ENCODE results near the gene MARCHF10.

The MARCHF10 gene

DNA sequence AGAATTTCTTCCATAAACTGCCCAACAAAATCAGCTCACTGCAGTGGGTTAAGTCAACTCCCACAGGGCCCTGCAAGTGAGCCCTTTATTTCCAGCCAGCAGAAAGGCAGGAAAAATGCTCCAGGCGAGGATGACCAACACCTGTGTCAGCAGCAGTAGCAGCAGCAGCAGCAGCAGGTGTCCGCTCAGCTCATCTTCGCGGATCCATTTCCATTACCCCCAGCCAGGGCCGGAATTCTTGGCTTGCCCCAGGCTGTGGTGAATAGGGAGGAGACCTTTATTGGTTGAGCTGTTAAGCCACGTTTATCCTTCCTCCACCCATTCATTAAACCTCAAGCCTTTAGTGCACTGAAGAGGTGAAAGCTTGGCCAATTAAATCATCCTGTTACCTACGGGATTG is 46.2 kb downstream of the MARCHF10 start:
- DNase-seq (ENCODE audit: low read depth, low spot score): no peak

DNA sequence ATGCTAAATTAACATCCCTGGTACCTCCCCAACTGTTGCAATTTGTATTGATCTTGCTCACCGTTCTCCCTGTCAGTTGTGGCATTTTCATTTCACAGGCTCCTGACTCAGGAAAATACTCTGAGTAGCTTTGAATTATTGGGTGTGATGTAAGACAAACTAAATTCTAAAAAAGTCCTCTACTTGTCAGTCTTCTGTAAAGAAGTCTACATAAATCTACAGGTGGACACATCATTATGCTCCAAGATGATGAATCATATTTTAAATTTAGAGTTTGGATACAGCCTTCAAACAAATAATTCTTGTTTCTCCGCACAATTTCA is 47.2 kb downstream of the MARCHF10 start:
- DNase-seq (ENCODE audit: low read depth, low spot score): no peak
- H3K4me3 ChIP-seq (ENCODE audit: low read length): no peak overlapping the region

More for the DNA sequence above, 46.2 kb downstream of the MARCHF10 start:
- no peak overlapping the region for H3K4me3 ChIP-seq (ENCODE audit: low read length)

DNA sequence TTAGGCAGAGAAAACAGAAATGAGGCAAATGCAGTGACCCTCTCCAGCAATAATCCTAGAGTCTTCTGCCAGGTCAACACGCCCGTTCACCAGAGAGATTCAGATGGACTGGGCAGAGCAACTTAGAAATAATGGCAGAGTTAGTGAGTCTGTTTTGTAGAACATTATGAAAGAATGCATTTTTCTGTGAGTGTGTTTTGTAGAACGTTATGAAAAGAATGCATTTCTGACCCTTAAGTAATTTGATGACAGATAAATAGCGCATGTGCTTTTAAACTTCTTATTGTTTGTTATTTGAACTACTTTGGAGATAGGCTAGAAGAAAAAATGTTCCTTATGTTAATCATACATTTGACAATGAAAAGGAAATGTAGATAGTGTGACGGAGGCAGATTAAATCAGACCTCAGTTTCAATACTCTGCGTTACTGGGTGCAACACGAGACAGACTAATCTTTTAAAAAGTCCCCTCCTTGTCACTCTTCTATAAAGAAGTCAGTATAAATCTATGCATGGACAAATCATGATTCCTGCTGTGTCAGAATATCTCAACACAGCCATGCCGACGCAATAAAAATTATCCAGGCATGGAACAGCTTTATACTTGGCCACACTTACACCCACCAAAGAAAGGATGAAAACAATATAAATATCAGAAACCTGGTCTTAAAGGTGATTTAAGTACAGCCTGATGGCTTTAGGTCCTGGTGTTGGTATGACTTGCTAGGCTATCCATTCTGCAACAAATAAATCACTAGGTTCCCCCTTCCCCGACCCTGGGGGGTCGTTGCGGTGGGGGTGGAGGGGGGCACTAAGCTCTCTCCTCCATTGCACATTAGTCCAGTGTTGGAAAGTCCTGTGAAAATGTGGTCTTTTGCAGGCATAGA is 47.8 kb downstream of the MARCHF10 start:
- DNase-seq (ENCODE audit: low read depth, low spot score): no peak
- no peak overlapping the region for H3K4me3 ChIP-seq (ENCODE audit: low read length)

DNA sequence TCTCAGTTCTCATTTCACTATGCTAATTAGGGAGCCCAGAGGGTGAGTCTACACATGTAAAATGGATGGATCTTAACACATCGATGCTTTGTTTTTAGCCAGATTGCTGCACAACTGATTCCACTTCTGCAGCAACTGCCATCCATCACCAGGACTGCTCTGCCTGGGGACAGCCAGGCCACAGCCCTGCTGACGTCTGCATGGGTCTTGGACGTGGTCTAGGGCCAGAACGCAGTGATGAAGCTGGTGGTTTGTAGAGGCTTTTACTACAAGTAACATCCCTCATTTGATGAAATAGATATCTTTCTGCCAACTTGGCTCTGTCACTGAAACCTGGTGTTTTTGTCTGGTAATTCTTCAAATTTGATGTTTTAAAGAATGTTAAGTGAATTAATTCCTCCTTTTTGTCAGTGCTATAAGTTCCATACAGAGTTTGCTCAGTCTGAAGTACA is 50.6 kb downstream of the MARCHF10 start:
- no peak for DNase-seq (ENCODE audit: low read depth, low spot score)
- H3K4me3 ChIP-seq (ENCODE audit: low read length): no peak overlapping the region

DNA sequence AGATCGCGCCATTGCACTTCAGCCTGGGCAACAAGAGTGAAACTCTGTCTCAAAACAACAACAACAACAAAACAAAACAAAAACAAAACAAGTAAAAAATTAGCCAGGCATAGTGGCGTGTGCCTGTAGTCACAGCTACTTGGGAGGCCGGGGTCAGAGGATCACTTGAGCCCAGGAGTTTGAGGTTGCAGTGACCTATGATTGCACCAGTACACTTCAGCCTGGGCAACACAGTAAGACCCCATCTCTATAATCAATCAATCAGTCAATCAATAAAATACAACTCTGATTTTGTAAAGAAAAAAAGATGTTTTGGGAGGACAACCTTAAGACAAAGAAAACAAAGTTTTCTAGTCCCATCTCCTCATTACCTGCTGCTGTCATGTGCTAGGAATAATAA is 51.9 kb downstream of the MARCHF10 start:
- no peak overlapping the region for H3K4me3 ChIP-seq (ENCODE audit: low read length)
- no peak for DNase-seq (ENCODE audit: low read depth, low spot score)

DNA sequence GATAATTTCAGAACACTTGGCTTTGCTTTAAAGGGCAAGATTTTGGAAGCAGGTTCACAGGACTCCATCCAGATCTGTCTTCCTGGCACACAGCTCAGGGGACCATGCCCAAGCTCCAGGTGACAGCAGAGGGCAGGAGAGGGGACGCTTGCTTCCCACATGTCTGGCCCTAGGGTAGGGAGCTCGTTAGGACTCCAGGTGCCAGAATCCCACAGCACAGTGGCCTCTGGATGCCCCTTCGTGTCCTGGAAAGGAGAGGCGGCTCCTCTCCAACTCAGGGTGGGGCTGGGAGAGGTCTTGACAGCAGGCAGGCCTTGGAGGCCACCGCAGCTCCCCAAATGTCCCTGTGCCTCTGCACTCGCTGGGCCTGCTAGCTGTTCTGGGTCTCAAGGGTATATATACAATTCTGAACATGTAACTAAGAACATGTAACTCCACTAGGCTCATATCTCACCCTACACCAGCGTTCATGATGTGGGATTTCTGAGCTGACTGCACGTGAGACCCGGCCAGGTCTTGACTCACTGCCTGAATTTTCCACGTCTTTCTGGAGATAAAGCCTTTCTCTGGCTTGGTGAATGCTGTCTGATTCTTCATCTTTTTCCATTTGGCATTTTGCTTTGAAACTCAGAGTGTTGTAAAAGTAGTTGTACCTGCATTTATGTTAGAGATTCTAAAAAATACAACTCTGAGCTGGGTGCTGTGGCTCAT is 52.8 kb downstream of the MARCHF10 start:
- no peak for DNase-seq (ENCODE audit: low read depth, low spot score)
- no peak overlapping the region for H3K4me3 ChIP-seq (ENCODE audit: low read length)

DNA sequence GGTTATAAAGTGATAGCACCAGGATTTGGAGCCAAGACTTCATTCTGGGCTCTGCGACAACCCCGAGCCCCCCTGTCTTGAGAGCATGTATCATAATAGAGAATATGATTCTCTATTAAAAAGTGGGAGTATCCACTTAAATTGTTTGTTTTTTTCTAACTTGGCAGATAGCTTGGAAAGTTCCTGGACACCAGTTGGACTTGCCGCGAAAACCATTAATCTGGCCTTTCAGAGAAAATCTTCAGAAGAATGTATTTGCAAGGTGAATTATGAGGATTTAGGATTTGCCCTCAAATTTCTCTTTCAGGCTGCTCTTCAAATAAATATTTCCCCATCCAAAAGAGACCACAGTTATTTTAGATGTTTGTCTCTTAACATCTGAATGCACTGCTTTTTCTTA is 53.5 kb downstream of the MARCHF10 start:
- no peak overlapping the region for H3K4me3 ChIP-seq (ENCODE audit: low read length)
- no peak for DNase-seq (ENCODE audit: low read depth, low spot score)

DNA sequence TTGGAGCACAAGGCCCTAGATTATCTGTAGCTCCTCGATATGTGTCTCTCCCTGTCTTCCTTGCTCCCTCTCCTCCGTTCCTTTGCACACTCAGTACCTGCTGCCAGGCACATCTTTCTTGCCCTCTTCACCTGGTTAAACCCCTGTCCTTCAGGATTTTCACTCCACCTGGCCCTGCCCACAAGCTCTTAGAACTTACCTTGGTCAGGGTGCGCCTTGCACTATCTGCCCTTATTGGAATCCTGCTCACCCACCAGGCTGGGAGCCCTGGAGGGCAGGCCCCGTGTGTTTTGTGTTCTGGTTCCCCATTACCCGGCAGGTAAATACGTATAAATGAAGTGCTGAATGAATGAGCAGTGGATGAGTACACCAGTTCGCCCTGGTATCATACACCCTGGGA is 54.6 kb downstream of the MARCHF10 start:
- DNase-seq (ENCODE audit: low read depth, low spot score): no peak
- no peak overlapping the region for H3K4me3 ChIP-seq (ENCODE audit: low read length)

DNA sequence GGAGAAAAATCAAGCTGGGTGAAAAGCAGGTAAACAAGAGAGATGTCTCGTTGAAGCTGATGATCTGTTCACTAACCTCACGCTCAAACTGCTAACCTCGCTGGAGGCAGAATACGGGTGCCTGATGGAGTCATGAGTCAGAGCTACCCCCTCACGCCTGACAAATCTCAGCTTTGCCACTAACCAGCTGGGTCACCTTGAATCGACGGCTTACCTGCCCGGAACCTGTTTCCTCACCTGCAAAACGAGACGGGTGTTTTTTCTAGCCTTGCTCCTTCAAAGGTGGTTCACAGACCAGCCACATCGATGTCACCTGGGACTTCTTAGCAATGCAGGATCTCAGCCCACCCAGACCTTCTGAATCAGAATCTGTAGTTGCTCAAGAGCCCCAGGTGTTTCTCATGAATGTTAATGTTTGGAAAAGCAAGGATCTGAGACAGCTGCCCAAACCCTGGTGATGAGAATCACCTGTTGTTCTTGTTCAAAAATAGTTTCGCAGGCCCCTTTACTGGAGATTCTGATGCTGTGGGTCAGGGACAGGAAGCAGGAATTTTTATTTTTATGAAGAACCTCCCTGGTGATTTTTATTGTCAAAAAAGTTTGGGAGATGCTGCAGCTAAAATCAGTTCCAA is 56.9 kb downstream of the MARCHF10 start:
- no peak overlapping the region for H3K4me3 ChIP-seq (ENCODE audit: low read length)
- DNase-seq (ENCODE audit: low read depth, low spot score): no peak

DNA sequence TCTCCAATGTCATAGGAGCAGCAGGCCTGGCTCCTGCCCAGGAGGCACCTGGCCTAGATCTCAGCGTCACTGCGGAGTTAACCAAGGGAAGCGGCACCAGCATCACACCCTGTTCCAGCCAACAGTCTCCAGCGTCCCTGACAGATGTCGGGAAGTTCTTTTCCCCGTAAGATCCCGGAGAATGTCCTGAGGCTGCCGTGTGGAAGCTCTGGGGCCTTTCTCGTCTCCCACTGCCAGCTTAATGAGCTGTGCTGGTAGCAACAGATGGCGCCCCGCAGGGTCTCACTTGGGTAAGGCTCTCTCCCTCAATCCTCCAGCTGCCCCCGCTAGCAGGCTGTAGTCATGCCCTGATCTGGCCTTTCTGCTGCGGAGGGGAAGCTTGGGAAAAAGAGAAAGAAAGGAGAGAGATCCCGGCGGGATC is 57.5 kb downstream of the MARCHF10 start:
- H3K4me3 ChIP-seq (ENCODE audit: low read length): no peak overlapping the region
- no peak for DNase-seq (ENCODE audit: low read depth, low spot score)

DNA sequence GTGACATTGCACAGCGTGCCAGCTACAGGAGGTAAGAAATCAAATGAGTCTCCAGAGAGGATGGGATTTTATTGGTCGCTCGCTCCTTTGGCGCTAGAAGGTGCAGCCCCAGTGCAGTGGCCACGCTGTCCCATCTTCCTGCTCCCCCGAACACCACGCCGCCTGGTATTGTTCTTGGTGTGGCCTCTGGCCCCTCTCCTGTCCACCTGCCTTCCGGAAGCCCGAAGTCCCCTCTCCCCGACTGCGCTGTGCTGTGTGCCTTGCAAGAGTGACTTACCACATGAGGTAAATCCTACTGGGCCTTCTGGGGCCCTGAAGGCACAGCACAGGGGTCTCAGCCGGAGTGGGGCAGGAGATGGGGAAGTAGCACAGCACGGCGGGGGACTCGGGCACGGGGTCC is 58.2 kb downstream of the MARCHF10 start:
- no peak for DNase-seq (ENCODE audit: low read depth, low spot score)
- H3K4me3 ChIP-seq (ENCODE audit: low read length): no peak overlapping the region

DNA sequence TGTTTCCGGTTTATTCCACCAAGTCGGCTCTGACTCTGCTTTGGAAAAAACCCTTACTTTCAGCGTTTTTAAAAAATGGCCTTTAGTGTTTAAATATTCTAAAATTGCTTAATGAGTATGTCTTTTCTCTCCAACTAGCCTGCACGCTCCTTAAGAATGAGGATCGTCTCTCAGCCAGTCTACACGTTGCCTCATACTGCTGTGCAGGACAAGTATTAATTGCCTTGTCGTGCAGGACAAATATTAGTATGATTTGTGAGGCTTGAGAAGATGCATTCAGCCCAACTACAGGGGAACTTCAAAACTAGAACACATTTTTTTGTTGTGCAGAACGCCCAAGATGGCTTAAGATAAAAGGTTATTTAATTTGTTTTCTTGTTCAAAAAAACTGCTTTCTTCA is 61.2 kb downstream of the MARCHF10 start:
- H3K4me3 ChIP-seq (ENCODE audit: low read length): no peak overlapping the region
- no peak for DNase-seq (ENCODE audit: low read depth, low spot score)

DNA sequence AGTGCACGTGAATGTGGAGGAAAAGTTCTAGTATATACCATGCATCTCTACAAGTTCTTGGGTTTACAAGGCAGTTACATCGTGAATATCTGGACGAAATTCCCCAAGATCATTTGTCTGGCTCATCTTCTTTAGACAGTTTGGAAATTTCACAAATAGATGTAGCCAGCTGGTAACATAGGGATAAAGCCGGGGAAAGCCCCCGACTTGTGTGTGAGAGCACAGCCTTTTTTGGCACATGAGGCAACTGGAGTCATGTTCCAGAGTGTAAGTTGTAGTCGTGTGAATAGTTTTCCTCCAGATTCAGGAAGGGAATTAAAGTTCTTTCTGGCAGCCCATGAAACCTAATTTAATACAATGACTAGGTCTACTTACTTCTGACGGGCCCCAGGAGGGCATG is 62.3 kb downstream of the MARCHF10 start:
- H3K4me3 ChIP-seq (ENCODE audit: low read length): no peak overlapping the region
- DNase-seq (ENCODE audit: low read depth, low spot score): no peak

DNA sequence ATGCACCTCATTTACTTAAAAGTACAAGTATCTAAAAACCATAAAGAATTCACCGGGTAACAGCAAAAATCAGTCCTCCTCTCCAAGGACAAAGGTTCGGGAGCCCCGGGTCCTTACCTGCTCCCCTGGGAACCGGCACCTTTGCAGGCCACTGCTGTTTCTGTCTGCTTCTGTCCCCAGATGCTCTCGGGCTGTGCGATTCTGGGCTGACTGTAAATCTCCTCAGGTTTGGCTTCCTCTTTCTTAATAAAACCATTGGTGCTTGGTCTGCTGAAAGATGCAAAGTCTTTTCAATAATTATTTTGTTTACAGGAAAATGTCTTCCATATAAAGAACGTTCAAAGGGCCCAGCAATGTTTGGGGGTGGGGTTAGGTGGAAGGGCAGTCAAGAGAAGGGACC is 63.9 kb downstream of the MARCHF10 start:
- no peak overlapping the region for H3K4me3 ChIP-seq (ENCODE audit: low read length)
- no peak for DNase-seq (ENCODE audit: low read depth, low spot score)

DNA sequence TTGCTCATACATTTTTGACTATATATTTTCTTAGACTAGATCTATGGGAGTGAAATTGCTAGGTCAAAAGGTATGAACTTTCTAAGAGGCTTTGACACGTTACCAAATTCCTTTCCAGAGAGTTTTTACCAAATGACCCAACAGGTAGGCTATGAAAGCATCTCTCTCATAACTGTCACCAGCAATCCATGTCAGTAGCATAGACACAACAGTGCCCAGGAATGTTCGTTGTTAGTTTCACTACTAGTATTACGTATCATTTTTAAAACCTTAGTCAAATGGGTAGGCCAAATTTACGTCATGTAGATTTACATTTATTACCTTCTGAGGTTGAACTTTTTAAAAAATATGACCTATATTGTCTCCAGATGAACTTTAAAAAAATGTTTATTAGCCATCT is 66.8 kb downstream of the MARCHF10 start:
- no peak overlapping the region for H3K4me3 ChIP-seq (ENCODE audit: low read length)
- no peak for DNase-seq (ENCODE audit: low read depth, low spot score)

DNA sequence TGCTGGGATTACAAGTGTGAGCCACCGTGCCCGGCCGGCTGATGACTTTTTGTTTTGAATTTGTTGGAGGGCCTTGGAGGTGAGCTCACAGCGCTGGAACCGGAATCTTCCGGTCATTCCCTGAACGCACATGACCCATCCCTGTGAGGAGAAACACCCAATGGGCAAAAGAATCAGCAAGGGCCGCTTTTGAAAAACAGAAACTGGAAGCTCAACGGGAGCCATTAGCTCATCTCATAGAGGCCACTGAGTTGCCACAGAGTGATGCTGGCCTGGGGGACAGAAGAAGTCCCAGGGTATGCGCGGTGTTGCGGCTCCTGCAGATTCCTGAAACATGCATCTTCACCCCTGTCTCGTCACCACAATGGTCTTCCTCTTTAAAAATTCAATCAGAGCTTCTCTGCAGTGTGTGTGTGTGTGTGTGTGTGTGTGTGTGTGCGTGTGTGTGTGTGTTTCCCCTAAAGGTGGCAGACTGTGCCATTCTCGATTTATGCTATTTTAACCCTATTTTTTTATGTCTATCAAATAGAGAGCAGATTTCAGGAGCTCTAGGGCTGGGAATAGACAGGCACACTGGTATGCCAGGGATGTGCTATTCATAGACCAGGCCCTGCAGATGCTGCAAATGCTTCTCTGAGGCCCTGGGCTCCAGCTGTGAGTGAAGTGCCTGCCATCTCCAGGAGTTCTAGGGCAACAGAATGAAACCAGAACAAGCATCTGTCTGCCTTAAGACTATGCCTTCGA is 68.3 kb downstream of the MARCHF10 start:
- H3K4me3 ChIP-seq (ENCODE audit: low read length): no peak overlapping the region
- no peak for DNase-seq (ENCODE audit: low read depth, low spot score)

DNA sequence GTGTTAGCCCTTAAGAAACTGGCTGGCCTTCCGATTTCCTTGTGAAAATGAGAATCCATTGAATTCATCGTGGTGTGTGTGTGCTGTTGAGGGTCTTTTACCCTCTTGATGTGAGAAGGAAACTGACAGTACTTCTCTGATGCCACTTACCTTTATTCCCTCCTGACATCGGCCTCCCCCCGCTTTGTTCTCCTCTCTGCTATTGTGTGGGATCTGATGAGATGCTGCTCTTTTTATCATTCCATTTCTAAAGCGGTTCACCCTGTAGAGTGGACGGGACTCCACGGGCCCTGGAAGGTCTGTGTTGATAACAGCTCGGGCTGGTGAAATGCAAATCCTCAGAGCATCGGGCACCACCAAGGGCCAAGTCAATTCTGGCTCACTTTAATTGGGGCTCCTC is 69.8 kb downstream of the MARCHF10 start:
- DNase-seq (ENCODE audit: low read depth, low spot score): no peak
- no peak overlapping the region for H3K4me3 ChIP-seq (ENCODE audit: low read length)

DNA sequence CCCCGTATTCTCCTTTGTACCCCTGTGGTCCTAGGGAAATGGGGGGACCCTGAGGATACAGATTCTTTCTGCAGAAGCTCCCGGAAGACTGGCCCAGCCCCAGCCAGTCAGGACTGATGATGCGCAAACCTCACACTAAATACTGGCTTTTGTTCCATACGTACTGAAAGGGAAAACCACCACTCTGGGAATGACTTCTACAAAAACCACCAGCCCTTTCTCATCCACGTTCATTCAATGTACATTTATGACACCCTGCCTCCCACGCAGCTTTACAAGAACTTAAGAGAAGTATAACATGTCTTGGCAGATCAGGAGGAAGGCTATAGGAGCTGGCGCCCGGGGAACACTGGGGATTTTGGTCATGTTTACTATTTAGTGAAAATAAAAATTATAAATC is 70.6 kb downstream of the MARCHF10 start:
- H3K4me3 ChIP-seq (ENCODE audit: low read length): no peak overlapping the region
- DNase-seq (ENCODE audit: low read depth, low spot score): no peak

DNA sequence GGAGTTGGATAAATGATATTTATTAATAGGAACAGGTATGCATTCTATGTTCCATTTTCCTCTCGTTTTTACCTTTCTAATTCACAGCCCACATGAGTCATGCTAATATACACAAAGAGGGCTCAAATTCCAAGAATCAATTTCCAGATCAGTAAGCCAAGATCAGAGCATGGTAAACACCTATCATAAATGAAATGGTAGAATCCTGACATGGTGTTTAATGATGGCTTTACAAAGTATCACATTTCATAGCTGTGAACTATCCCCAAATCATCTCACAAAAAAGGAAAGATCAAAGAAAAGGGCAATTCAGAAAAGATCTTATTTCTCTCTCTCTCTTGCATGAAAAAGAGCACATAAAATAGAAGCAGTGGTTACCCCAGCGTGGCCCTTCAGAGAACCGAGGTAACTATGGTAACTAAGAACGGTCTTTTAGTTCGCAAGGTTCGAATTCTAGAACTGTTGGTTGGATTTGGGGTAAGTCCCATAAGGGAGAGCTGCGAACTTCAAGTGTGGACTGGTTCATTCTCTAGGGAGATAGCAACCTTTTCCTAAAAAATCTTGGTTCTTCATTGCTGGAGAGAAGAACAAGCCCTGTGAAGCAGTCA is 73.0 kb downstream of the MARCHF10 start:
- no peak for DNase-seq (ENCODE audit: low read depth, low spot score)
- no peak overlapping the region for H3K4me3 ChIP-seq (ENCODE audit: low read length)

Measured in Jurkat, Clone E6-1 (cell line).